ENCODE data around the gene C20orf96.

- TF ChIP-seq CTCF (IDR thresholded peaks at IDR 0.05) (no peak), POLR2A (IDR thresholded peaks at IDR 0.05) (no peak)
Measured at GRCh38 chr20:301886-302848, 11.6 kb upstream of the C20orf96 start.

All from thyroid gland (tissue), 4 donors.